K562 (cell line): ENCODE measurements around the gene STK16. TPM values are rescaled to one million over a fixed set of nuclear protein-coding genes. Genes with fewer than 3 reads are reported as not detected.

Experiments used
- FOXJ2 ChIP-seq: fragments of 200-800 bp; sonication (Bioruptor generic); IDR thresholded peaks from 2 replicates; pipeline ENCODE4 v1.6.1; 2016; ENCODE audit warnings: missing genetic modification characterization, missing compliant biosample characterization
- FUS ChIP-seq: fragments of 200-400 bp; formaldehyde crosslinking; optimal IDR thresholded peaks from 2 replicates; pipeline ENCODE3; 2017; ENCODE audit warnings: low read depth, low read length
- GABPB1 ChIP-seq: sonication (generic); formaldehyde crosslinking; IDR thresholded peaks from 2 replicates; pipeline ENCODE4 v1.8.0; 2022; ENCODE audit warnings: mild to moderate bottlenecking, missing genetic modification reagents
- HMG20B ChIP-seq: fragments of 250-450 bp; sonication (Bioruptor Pico); IDR thresholded peaks from 2 replicates; pipeline ENCODE4 v1.5.0; 2021; ENCODE audit warnings: mild to moderate bottlenecking
- NEUROD1 ChIP-seq: fragments of 150-350 bp; IDR thresholded peaks from 2 replicates; pipeline ENCODE4 v1.6.1; 2014; ENCODE audit warnings: borderline replicate concordance, low read length, low read depth; ENCODE audit not compliant: partially characterized antibody
- RB1 ChIP-seq: fragments of 450-650 bp; IDR thresholded peaks from 2 replicates; pipeline ENCODE4 v1.6.1; 2017; ENCODE audit warnings: low read depth, mild to moderate bottlenecking
- RBM14 ChIP-seq: fragments of 200-400 bp; formaldehyde crosslinking; IDR thresholded peaks from 2 replicates; pipeline ENCODE4 v1.6.1; 2018; ENCODE audit warnings: low read depth, mild to moderate bottlenecking, low read length, moderate library complexity, borderline replicate concordance; ENCODE audit not compliant: insufficient read depth
- SIN3A ChIP-seq, 2 experiments: fragments of 150-350 bp in 1 of 2; IDR thresholded peaks; 2 replicates each; pipeline ENCODE4 v1.6.1; 2011 to 2016; ENCODE audit warnings: borderline replicate concordance in 2 of 2, low read depth in 2 of 2, low read length in 2 of 2, mild to moderate bottlenecking in 2 of 2, moderate library complexity in 2 of 2; ENCODE audit not compliant: control insufficient read depth in 1 of 2
- TCF7 ChIP-seq: sonication (generic); IDR thresholded peaks from 2 replicates; pipeline ENCODE4 v1.6.1; 2016; ENCODE audit warnings: antibody characterized with exemption, borderline replicate concordance
- TFAM ChIP-seq: fragments of 250-450 bp; sonication (Bioruptor Pico); conservative IDR thresholded peaks from 2 replicates; pipeline ENCODE4 v1.5.0; 2021; ENCODE audit warnings: mild to moderate bottlenecking, moderate library complexity
- THRAP3 ChIP-seq: fragments of 450-650 bp; IDR thresholded peaks from 2 replicates; pipeline ENCODE4 v1.6.1; 2016; ENCODE audit warnings: mild to moderate bottlenecking, inconsistent platforms, borderline replicate concordance
- U2AF1 ChIP-seq: fragments of 200-400 bp; formaldehyde crosslinking; optimal IDR thresholded peaks from 2 replicates; pipeline ENCODE3; 2017; ENCODE audit warnings: mild to moderate bottlenecking, low read depth, low read length, moderate library complexity
- ZFPM2 ChIP-seq: fragments of 250-450 bp; sonication (Bioruptor Pico); IDR thresholded peaks from 2 replicates; pipeline ENCODE4 v1.5.1; 2022; ENCODE audit warnings: mild to moderate bottlenecking
- polyA plus RNA-seq, 8 experiments: library from polyadenylated mRNA; depleted of rRNA in 4 of 8; stranded (reverse) in 5 of 8; unstranded in 3 of 8; fragments of >200 nt; fragmentation: Nextera tagmentation in 2 of 8; fragmentation: Illumina TruSeq in 1 of 8; extraction: Ambion mirVana in 2 of 8; extraction: Trizol in 1 of 8; gene quantifications; 2 replicates each; pipeline versions ENCODE4 v1.2.1 to v1.2.3, GENCODE V29; 2011 to 2014; ENCODE audit warnings: inconsistent platforms in 1 of 8, missing spikeins in 1 of 8
- total RNA-seq, 7 experiments: library from RNA; depleted of rRNA in 6 of 7; stranded (reverse); fragments of >200 nt in 6 of 7; fragmentation: Illumina TruSeq in 2 of 7; extraction: Trizol in 2 of 7; gene quantifications; 2 replicates each; pipeline versions ENCODE4 v1.2.1 to v1.2.3, GENCODE V29; 2011 to 2021; ENCODE audit warnings: low replicate concordance in 1 of 7
- TF ChIP-seq, protein P1 (sequence below): fragments of 450-650 bp; conservative IDR thresholded peaks from 2 replicates; pipeline ENCODE4 v1.6.1; 2016; ENCODE audit warnings: missing genetic modification characterization, low read depth, mild to moderate bottlenecking, control low read depth, missing compliant biosample characterization
- TF ChIP-seq, protein P2 (sequence below), 3 experiments: IDR thresholded peaks in 2 of 3; conservative IDR thresholded peaks in 1 of 3; 2 replicates each; pipeline ENCODE4 v1.5.1; 2011 to 2012; ENCODE audit warnings: low read length in 3 of 3, mild to moderate bottlenecking in 3 of 3, control low read depth in 2 of 3, improper control_type of control experiment in 1 of 3, inconsistent platforms in 1 of 3, low read depth in 1 of 3, mixed read lengths in 1 of 3, moderate library complexity in 1 of 3; ENCODE audit not compliant: insufficient read depth in 2 of 3
- TF ChIP-seq, protein P3 (sequence below): fragments of 450-650 bp; formaldehyde crosslinking; IDR thresholded peaks from 2 replicates; pipeline ENCODE4 v1.4.0; 2020; ENCODE audit warnings: mild to moderate bottlenecking, moderate library complexity
- TF ChIP-seq, protein P4 (sequence below): fragments of 450-650 bp; IDR thresholded peaks from 2 replicates; pipeline ENCODE4 v1.6.1; 2017; ENCODE audit warnings: antibody characterized with exemption
- TF ChIP-seq, protein P5 (sequence below): IDR thresholded peaks from 2 replicates; pipeline ENCODE4 v1.6.1; 2011; ENCODE audit not compliant: insufficient read length; ENCODE audit errors: extremely low read depth

STK16 gene
- total and polyA plus RNA-seq, 9 of the 15 experiments (the other 6 are each of a cell fraction or from before 2014, with no cell fraction given), result 5.4 to 36.2 (median 17.8) TPM

DNA sequence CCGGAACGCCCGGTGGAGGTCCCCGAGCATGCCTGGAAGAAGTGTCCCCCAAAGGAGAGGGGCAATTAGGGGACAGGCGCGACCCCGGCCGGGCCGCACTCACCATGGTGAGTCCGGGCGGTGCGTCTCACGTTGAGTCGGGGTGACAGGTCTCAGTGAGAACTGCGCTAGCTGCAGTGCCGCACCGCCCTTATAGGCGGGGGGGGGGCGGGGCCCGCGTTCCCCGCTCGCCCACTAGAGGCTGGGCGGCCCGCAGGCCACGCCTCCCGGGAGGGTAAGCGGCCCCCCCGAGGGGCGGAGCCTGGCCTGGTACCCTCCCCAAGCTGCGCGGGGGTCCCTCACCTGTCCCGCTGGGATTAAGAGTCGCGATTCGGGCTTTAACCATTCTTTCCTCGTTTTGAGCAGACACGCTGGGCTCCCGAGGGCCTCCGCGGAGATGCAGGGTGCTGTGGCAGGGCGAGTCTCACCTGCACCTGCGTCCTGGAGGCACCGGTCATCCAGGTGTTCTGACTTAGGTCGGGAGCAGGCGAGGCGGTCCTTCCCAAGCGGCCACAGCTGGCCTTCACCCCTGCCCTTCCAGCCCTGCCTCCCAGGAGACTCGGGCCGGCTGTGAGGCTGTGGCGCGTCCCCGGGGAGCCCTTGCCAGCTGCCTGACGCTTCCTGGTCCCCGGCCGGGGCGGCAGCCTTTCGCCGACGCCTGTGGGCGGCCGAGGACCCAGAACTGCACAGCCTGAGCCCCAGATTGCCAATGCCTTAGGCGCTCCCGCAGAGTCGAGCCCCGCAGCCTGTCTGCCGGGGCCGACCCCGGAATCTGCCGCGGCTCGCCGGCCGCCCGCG, 8.7 kb downstream of the STK16 start, which contains the start of gene TUBA4A (continued):
- TF ChIP-seq, protein P1, sequence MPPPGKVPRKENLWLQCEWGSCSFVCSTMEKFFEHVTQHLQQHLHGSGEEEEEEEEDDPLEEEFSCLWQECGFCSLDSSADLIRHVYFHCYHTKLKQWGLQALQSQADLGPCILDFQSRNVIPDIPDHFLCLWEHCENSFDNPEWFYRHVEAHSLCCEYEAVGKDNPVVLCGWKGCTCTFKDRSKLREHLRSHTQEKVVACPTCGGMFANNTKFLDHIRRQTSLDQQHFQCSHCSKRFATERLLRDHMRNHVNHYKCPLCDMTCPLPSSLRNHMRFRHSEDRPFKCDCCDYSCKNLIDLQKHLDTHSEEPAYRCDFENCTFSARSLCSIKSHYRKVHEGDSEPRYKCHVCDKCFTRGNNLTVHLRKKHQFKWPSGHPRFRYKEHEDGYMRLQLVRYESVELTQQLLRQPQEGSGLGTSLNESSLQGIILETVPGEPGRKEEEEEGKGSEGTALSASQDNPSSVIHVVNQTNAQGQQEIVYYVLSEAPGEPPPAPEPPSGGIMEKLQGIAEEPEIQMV (tag), result no peak
- no peak for TF ChIP-seq ZFPM2 (CRISPR knock-in tag)
- TF ChIP-seq, protein P2, sequence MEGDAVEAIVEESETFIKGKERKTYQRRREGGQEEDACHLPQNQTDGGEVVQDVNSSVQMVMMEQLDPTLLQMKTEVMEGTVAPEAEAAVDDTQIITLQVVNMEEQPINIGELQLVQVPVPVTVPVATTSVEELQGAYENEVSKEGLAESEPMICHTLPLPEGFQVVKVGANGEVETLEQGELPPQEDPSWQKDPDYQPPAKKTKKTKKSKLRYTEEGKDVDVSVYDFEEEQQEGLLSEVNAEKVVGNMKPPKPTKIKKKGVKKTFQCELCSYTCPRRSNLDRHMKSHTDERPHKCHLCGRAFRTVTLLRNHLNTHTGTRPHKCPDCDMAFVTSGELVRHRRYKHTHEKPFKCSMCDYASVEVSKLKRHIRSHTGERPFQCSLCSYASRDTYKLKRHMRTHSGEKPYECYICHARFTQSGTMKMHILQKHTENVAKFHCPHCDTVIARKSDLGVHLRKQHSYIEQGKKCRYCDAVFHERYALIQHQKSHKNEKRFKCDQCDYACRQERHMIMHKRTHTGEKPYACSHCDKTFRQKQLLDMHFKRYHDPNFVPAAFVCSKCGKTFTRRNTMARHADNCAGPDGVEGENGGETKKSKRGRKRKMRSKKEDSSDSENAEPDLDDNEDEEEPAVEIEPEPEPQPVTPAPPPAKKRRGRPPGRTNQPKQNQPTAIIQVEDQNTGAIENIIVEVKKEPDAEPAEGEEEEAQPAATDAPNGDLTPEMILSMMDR (IDR thresholded peaks at IDR 0.05 in 2 of 3, conservative IDR thresholded peaks at IDR 0.05 in 1 of 3; ENCODE audit: insufficient read depth in 2 of 3, low read depth in 1 of 3, low read length in 3 of 3), result no peak
- TF ChIP-seq, protein P3, sequence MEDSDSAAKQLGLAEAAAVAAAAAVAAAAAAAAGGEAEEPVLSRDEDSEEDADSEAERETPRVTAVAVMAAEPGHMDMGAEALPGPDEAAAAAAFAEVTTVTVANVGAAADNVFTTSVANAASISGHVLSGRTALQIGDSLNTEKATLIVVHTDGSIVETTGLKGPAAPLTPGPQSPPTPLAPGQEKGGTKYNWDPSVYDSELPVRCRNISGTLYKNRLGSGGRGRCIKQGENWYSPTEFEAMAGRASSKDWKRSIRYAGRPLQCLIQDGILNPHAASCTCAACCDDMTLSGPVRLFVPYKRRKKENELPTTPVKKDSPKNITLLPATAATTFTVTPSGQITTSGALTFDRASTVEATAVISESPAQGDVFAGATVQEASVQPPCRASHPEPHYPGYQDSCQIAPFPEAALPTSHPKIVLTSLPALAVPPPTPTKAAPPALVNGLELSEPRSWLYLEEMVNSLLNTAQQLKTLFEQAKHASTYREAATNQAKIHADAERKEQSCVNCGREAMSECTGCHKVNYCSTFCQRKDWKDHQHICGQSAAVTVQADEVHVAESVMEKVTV, result no peak
- no peak for TF ChIP-seq RBM14
- TF ChIP-seq TCF7, result no peak
- TF ChIP-seq GABPB1 (CRISPR knock-in tag), result no peak
- TF ChIP-seq TFAM (CRISPR knock-in tag), result no peak
- TF ChIP-seq, protein P4, sequence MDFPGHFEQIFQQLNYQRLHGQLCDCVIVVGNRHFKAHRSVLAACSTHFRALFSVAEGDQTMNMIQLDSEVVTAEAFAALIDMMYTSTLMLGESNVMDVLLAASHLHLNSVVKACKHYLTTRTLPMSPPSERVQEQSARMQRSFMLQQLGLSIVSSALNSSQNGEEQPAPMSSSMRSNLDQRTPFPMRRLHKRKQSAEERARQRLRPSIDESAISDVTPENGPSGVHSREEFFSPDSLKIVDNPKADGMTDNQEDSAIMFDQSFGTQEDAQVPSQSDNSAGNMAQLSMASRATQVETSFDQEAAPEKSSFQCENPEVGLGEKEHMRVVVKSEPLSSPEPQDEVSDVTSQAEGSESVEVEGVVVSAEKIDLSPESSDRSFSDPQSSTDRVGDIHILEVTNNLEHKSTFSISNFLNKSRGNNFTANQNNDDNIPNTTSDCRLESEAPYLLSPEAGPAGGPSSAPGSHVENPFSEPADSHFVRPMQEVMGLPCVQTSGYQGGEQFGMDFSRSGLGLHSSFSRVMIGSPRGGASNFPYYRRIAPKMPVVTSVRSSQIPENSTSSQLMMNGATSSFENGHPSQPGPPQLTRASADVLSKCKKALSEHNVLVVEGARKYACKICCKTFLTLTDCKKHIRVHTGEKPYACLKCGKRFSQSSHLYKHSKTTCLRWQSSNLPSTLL, result no peak
- TF ChIP-seq HMG20B (CRISPR knock-in tag), result no peak
- no peak for TF ChIP-seq THRAP3
- TF ChIP-seq FUS, result no peak
- no peak for TF ChIP-seq NEUROD1
- no peak for TF ChIP-seq FOXJ2 (tag)
- no peak for TF ChIP-seq RB1
- no peak for TF ChIP-seq U2AF1
- TF ChIP-seq SIN3A (IDR thresholded peaks at IDR 0.05; ENCODE audit: borderline replicate concordance in 2 of 2, control insufficient read depth in 1 of 2, low read depth in 2 of 2, low read length in 2 of 2), result peak in 1 of 2 experiments; percentile 38; a peak in 1 of 4 replicates
- TF ChIP-seq, protein P5, sequence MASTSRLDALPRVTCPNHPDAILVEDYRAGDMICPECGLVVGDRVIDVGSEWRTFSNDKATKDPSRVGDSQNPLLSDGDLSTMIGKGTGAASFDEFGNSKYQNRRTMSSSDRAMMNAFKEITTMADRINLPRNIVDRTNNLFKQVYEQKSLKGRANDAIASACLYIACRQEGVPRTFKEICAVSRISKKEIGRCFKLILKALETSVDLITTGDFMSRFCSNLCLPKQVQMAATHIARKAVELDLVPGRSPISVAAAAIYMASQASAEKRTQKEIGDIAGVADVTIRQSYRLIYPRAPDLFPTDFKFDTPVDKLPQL, result no peak
